ENCODE data around the gene ETFRF1. TPM values are rescaled to one million over a fixed set of nuclear protein-coding genes. Genes with fewer than 3 reads are reported as not detected.

Gene ETFRF1
- total RNA-seq, 4 donors from 2014 or later: 13.8 to 43.7 (median 32.5) TPM

DNA sequence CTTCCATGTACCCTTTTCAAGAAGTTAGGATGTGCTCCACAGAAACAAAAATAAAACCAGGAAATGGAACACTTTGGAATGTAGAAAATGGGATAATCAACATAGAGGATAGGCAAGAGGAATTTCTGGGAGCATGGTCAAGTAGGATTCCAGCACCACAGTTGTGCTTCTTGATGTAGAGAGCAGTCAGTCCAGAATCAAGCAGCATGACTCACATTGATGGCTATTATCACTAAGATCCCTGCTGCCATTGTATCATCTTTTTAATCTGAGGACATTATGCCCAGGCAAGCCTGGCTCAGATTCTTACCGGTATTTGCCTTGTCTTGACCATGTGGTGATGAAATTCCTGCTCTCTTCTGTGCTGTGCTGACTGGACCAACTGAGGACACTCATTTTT is 5.7 kb downstream of the ETFRF1 start:
- H3K27ac ChIP-seq: no peak overlapping the region
- H3K36me3 ChIP-seq: peaks cover 0 to 10% (median 0%) of the 10 kb centered on the region in 3 donors
- peaks cover 0 to 7% (median 0%) of the 10 kb centered on the region in 4 donors for H3K4me1 ChIP-seq
- H3K4me3 ChIP-seq: no peak overlapping the region
- H3K9me3 ChIP-seq: no peaks in the 10 kb centered on the region
- no peak for TF ChIP-seq POLR2A (IDR thresholded peaks at IDR 0.05)
- TF ChIP-seq, protein P1, sequence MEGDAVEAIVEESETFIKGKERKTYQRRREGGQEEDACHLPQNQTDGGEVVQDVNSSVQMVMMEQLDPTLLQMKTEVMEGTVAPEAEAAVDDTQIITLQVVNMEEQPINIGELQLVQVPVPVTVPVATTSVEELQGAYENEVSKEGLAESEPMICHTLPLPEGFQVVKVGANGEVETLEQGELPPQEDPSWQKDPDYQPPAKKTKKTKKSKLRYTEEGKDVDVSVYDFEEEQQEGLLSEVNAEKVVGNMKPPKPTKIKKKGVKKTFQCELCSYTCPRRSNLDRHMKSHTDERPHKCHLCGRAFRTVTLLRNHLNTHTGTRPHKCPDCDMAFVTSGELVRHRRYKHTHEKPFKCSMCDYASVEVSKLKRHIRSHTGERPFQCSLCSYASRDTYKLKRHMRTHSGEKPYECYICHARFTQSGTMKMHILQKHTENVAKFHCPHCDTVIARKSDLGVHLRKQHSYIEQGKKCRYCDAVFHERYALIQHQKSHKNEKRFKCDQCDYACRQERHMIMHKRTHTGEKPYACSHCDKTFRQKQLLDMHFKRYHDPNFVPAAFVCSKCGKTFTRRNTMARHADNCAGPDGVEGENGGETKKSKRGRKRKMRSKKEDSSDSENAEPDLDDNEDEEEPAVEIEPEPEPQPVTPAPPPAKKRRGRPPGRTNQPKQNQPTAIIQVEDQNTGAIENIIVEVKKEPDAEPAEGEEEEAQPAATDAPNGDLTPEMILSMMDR (IDR thresholded peaks at IDR 0.05): no peak
- no peak for DNase-seq
- H3K27me3 ChIP-seq: no peaks in the 10 kb centered on the region

DNA sequence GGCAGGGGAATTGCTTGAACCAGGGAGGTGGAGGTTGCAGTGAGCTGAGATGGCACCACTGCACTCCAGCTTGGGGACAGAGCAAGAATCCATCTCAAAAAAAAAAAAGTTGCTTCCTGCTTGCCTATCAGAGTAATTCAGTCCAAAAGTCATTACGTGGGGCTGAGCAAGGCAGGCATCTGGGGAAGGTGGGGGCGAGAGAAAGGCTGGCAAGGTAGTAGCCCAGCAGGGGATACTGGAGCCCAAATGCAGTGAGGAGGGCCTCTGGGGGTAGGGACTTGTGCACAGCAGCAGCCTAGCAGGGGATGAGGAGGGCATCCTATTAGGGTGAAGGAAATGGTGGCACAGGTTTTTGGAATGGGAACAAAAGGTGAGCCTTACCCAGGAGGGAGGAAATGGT is 7.1 kb downstream of the ETFRF1 start:
- TF ChIP-seq, protein P1 (IDR thresholded peaks at IDR 0.05): no peak
- no peak for TF ChIP-seq POLR2A (IDR thresholded peaks at IDR 0.05)
- H3K9me3 ChIP-seq: no peaks in the 10 kb centered on the region
- H3K4me3 ChIP-seq: no peak overlapping the region
- H3K27ac ChIP-seq: no peak overlapping the region
- DNase-seq: no peak
- H3K36me3 ChIP-seq: peaks cover 0 to 17% (median 0%) of the 10 kb centered on the region in 3 donors
- H3K27me3 ChIP-seq: no peaks in the 10 kb centered on the region
- H3K4me1 ChIP-seq: no peaks in the 10 kb centered on the region

- peaks cover 0 to 25% (median 0%) of the 10 kb centered on the region in 3 donors for H3K36me3 ChIP-seq
- DNase-seq: no peak
- no peaks in the 10 kb centered on the region for H3K9me3 ChIP-seq
- H3K27me3 ChIP-seq: no peaks in the 10 kb centered on the region
- TF ChIP-seq, protein P1 (IDR thresholded peaks at IDR 0.05): no peak
- TF ChIP-seq POLR2A (IDR thresholded peaks at IDR 0.05): no peak
- H3K27ac ChIP-seq: no peak overlapping the region
- H3K4me3 ChIP-seq: no peak overlapping the region
- no peaks in the 10 kb centered on the region for H3K4me1 ChIP-seq
Measured at GRCh38 chr12:25207411-25207810, 12.4 kb downstream of the ETFRF1 start.

DNA sequence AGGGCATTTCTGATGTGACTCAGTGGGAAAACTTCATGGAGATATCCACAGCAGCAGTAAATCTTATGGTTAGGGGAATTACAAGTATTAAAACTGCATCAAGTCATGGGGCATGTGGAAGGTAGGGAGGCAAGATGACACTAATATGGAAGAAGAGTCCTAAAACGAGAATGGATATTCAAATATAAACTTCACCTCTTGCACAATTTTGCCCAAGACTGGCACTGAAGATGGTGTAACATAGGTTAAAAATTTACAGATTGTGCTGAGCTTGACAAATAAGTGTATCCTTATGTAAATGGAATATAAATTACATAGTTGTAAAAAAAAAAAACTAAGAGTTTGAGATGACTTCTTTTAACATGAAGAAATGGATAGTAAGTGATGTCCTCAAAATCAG is 12.8 kb downstream of the ETFRF1 start:
- no peak for TF ChIP-seq POLR2A (IDR thresholded peaks at IDR 0.05)
- TF ChIP-seq, protein P1 (IDR thresholded peaks at IDR 0.05): no peak
- H3K27ac ChIP-seq: no peak overlapping the region
- peaks cover 0 to 25% (median 0%) of the 10 kb centered on the region in 3 donors for H3K36me3 ChIP-seq
- DNase-seq: no peak
- H3K27me3 ChIP-seq: no peaks in the 10 kb centered on the region
- H3K4me3 ChIP-seq: no peak overlapping the region
- no peaks in the 10 kb centered on the region for H3K9me3 ChIP-seq
- no peaks in the 10 kb centered on the region for H3K4me1 ChIP-seq

DNA sequence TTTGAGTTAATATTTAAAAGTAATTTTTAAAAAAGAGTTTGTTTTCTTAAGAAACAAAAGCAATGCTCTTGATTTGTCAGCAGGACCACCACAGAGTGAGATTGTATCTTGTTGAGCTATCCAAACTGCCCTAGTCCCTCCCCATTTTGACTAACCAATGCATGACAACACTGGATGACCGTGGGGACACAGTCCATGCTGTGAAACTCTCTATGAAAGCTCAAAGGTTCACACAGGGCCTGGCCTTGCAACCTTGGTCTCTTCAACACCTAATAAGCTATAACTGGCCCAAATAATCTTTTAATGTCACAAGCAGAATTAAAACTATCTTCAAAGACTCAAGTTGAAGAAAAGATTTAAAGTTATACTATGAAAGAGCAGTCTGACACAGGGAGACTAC is 13.5 kb downstream of the ETFRF1 start:
- Histone ChIP-seq H3K4me3 (no peak overlapping the region), H3K4me1 (no peaks in the 10 kb centered on the region), H3K36me3 (peaks cover 0 to 25% (median 0%) of the 10 kb centered on the region in 3 donors), H3K9me3 (no peaks in the 10 kb centered on the region), H3K27ac (no peak overlapping the region), H3K27me3 (no peaks in the 10 kb centered on the region)
- peak in 1 of 3 donors; percentile 63 for DNase-seq
- TF ChIP-seq, protein P1 (IDR thresholded peaks at IDR 0.05): no peak
- no peak for TF ChIP-seq POLR2A (IDR thresholded peaks at IDR 0.05)

GRCh38 chr12:25213338-25213737 is 18.3 kb downstream of the ETFRF1 start:
- TF ChIP-seq, protein P1 (IDR thresholded peaks at IDR 0.05): no peak
- TF ChIP-seq POLR2A (IDR thresholded peaks at IDR 0.05): no peak

More at GRCh38 chr12:25213338-25213737, 18.3 kb downstream of the ETFRF1 start:
- no peak for DNase-seq
- Histone ChIP-seq H3K27me3 (no peaks in the 10 kb centered on the region), H3K4me3 (no peak overlapping the region), H3K4me1 (no peaks in the 10 kb centered on the region), H3K36me3 (no peaks in the 10 kb centered on the region), H3K27ac (no peak overlapping the region), H3K9me3 (no peaks in the 10 kb centered on the region)
